ENCODE measurements around the gene PLEKHA4.

PLEKHA4 gene

DNA sequence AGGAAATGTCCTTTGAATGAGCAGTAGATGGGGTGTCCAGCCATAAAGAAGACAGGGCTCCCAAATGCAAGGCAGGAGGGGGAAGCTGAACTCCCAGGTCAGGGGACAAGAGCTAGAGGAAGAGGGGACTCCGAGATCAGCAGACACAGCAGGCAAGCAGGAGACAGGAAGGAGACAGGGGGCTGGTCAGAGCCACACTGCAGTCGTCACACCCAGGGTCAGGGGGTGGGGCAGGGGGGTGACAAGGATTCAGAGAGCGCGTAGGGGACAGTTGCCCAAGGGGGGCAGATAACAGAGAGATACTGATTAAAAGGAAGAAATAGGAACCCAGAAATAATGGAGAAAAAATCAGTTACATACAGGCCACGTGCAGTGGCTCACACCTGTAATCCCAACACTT is 35.4 kb downstream of the PLEKHA4 start:
- no peak for DNase-seq (ENCODE audit: low read depth in 1 of 2, low spot score in 1 of 2)

DNA sequence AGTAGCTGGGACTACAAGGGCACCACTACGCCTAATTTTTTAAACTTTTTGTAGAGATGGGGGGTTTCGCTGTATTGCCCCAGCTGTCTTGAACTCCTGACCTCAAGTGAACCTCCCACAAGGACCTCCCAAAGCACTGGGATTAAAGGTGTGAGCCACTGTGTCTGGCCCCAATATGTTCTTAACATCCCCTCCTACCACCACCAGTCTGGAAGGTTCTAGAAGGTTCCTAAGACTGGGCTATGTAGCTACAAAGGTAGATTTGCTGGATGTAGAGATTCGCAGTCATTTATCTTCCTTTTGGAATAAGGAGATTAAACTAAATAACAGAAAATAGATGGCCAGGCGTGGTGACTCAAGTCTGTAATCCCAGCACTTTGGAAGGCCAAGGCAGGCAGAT is 37.5 kb downstream of the PLEKHA4 start:
- DNase-seq (ENCODE audit: low read depth in 1 of 2, low spot score in 1 of 2): no peak

DNA sequence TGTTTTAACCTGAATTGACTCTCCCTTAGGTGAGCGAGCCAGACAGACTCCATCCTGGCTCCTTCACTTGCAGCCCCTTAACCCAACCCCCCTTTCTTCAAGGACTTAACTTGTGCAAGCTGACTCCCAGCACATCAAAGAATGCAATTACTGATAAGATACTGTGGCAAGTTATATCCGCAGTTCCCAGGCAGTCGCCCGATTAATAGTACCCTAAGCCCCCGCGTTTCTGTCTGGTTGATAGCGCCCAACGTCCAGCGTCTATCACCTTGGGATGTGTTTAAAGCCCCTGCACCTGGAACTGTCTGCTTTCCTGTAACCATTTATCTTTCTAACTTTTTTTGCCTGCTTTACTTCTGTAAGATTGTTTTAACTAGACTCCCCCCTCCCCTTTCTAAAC is 38.3 kb downstream of the PLEKHA4 start:
- DNase-seq (ENCODE audit: low read depth in 1 of 2, low spot score in 1 of 2): no peak

DNA sequence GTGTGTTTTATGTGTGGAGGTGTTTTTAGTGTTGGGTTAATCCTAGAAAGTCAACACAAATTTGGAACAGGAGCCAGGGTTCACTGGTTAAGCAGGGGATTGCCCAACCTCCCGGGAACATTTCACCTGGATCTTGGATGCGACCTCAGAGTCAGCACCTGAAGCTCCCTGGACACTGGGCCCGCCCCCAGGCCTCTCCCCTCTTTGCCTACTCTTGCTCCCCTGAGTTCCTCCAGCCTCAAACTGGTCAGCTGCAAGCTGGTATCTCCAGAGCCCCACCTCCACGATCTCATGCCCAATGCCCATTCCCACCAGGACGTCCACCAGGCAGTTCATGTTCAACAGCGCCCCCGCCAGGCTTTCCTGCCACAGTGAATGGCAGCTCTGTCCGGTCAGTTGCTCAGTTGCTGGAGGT is 41.8 kb downstream of the PLEKHA4 start:
- DNase-seq (ENCODE audit: low read depth in 1 of 2, low spot score in 1 of 2): no peak

DNA sequence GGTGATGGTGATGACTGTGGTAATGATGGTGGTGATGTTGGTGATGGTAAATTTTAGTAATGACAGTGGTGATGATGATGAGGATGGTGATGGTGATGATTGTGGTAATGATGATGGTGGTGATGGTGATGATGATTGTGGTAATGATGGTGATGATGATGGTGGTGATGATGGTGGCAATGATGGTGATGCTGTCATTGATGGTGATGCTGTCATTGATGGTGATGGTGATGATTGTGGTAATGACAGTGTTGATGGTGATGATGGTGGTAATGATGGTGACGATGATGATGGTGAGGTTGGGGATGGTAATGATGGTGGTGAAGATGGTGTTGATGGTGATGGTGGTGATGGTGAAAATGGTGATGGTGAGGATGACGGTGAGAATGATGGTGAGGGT is 45.9 kb downstream of the PLEKHA4 start:
- DNase-seq (ENCODE audit: low read depth in 1 of 2, low spot score in 1 of 2): no peak

DNA sequence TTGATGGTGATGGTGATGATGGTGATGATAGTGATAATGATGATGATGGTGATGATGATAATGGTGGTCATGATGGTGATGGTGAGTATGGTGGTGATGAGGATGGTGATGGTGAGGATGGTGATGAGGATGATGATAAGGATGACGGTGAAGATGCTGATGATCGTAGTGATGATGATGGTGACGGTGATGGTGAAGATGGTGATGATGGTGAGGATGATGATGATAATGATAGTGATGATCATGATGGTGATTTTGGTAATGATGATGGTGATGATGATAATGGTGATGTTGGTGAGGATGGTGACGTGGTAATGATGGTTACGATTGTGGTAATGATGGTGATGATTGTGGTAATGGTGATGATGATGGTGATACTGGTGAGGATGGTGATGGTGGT is 46.8 kb downstream of the PLEKHA4 start:
- DNase-seq (ENCODE audit: low read depth in 1 of 2, low spot score in 1 of 2): no peak

DNA sequence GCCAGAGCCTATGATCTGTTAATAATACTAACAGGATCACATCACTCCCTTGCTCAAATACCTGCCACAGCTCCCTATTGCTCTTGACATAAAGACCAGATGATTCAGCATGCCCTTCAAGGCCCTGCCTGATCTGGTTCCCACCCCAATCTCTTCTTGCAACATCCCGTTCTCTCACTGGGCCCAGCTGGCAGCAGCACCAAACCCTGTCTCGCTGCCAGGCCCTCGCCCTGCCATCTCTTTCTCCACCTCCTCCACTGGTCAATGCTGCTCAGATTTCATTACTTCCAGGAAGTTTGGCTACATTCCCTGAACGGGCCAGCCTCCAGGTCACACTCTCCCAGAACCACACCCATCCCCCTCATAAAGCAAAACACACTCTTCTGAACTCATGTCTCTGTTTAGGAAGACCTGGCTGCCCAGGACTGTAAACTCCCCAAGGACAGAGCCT is 49.0 kb downstream of the PLEKHA4 start:
- no peak for DNase-seq (ENCODE audit: low read depth in 1 of 2, low spot score in 1 of 2)

DNA sequence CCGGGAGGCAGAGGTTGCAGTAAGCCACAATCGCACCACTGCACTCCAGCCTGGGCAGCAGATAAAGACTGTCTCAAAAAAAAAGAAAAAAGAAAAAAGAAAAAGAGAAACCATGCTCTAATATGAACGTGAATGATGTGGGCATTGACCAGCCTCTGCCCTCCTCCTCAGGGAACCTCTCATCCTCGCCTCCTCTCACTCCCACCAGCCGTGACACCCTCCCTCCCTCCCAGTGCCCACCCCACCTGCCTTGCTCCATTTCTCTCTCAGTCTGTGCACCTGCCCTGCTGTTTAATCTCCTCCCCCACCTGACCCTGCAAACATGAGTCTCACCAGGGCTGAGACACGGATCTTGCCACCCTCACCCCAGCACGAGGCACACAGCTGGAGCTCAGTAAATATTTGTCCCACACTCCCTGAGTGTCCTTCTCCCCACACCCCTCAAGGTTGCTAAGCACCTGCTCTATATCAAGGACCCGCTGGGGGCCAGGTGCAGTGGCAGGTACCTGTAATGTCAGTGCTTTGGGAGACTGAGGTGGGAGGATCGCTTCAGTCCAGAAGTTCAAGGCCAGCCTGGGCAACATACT is 50.1 kb downstream of the PLEKHA4 start:
- no peak for DNase-seq (ENCODE audit: low read depth in 1 of 2, low spot score in 1 of 2)

DNA sequence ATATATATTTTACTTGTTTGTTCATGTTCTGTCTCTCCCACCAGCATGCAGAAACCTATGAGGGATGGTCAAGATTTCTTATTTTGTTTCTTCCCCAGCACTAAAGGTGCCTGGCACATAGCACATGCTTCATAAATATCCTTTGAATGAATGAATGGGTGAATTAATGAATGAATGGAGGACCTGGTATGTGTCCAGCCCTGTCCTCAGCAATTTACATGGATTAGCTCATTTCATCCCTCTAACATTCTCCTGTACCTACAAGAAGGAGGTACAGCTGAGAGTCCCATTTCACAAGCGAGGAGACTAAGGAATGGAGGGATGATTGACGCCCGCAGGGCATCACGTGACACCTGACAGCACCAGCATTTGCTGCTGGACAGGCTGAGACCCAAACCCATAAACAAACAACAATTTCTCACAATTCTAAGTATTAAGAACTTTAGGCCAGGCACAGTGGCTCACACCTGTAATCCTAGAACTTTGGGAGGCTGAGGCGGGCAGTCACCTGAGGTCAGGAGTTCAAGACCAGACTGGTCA is 50.8 kb downstream of the PLEKHA4 start:
- no peak for DNase-seq (ENCODE audit: low read depth in 1 of 2, low spot score in 1 of 2)

DNA sequence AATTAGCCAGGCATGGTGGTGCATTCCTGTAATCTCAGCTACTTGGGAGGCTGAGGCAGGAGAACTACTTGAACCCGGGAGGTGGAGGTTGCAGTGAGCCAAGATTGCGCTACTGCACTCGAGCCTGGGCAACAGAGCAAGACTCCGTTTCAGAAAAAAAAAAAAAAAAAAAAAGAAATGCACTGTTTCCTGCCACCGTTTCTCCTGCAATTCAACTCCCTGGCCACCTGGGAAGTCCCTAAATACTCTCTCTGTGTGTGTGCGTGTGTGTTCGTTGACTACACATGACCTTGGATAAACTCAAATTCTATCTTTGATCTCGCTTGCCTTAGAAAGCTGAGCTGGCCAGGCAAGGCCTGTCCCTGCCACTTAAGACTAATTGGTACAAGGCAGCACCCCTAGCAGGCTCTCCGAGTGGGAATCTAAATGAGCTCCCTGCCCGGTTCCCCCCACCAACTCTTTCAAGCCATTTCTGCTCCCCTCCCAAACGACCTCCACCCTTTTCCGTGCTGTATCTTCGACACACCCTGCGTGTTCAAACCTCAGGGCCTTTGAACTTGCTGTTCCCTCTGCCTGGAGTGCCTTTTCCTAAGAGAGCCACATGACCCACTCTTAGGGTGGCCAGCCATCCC is 52.4 kb downstream of the PLEKHA4 start:
- DNase-seq (ENCODE audit: low read depth in 1 of 2, low spot score in 1 of 2): no peak

DNA sequence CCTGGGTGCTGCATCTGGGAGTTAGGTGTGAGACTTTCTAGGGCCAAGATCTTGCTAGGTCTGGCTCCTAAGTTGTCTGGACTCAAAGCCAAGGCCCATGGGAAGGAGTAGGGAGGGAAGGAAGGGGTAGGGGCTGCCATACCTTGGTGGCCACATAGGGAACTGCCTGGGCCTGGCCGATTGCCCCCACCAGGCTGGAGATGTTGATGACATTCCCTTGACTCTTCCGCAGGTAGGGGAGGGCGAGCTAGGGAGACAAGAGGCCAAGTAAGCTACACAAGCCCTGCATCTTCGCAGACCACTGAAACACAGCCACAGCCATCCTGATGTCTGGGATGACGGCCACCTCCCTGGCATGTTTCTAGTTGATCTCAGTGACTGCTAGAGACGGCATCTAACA is 53.5 kb downstream of the PLEKHA4 start:
- DNase-seq (ENCODE audit: low read depth in 1 of 2, low spot score in 1 of 2): no peak

DNA sequence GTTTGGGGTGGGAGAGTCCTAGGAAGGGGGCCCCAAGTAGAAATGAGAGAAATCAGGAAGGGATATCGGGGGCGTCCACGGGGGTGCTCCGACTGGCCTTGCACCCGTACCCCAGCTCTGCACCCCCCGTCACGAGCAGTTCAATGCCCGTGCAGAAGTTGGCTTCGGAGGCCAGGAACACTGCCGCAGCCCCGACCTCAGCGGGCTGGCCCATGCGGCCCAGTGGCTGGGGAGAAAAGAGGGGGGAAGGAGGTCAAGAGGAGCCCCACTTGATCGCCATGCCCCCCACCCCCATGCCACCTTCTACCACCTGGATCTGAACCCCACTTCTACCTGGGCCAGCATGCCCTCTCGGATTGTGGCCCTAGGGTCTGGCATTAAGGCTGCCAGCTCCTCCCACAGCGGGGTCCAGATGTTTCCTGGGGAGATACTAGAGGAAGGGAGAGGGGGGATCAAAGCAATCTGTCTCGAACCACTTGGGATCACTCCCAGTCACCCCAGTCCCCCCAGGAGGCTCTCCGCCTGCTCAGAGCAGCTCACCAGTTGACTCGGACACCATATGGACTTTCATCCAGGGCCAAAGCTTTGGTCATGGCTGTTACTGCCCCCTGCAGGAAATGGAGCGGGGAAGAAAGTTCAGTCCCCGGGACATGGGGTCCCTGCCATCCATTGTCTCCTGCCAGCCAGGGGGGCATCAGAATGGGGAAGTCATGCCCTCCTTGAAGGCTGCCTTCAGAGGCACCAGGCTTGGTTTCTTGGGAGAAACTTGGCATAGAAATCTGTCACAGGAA is 55.1 kb downstream of the PLEKHA4 start:
- no peak for DNase-seq (ENCODE audit: low read depth in 1 of 2, low spot score in 1 of 2)

DNA sequence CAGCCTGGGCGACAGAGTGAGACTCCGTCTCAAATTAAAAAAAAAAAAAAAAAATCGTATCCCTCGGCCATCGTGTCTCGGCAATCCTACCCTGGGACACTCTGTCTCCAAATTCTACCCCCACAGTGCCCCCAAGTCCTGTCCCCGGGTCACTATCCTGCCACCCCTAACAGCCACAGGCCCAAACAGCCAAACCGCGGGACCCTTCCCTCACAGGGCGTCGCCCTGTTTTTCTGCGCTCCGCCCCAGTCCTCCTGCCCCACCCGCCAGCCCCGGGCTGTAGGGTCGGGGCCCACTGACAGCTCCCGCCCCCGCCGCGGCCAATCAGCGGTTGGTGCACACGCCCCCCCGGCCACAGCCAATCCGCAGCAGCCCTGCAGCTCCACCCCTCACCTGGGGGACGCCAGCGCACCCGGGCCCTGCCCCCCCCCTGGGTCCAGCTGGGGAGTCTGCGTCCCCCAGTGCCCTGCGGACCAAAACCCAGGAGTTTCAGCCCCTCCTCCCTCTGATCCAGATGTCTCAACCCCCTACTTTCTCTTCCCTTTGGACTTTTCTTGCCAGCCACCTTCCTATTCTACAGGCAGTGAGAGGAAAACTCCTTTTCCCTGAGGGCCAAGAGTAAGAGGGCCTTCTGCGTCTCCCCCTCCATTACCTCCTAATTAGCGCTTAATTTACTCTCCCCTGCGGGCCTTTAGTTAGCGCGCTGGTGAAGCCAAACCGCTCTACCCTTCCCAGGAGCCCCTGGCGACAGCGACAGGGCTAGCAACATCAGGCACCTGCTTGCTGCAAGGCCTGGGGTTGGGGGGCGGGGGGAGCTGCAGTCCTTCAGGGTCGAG is 56.1 kb downstream of the PLEKHA4 start:
- peak in 1 of 2 donors; percentile 48 for DNase-seq (ENCODE audit: low read depth in 1 of 2, low spot score in 1 of 2)

DNA sequence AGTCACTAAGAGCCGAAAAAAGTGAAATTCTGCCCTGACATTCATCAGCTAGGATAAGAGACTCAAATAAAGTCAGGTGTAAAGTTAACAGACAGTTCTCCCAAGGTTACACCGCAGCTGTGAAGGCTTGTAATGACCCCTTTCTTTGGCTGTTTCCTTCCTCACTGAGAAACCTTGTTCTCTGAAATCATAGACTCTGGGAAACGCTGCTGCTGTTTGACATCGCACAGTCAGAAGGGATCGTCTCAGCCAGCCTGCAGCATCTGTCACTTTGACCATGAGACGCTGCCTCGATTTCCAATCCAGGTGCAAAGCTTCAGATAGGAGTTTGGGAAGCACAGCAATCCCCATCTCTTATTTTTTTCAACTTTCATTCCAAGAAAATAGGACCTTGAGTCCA is 58.3 kb downstream of the PLEKHA4 start:
- no peak for DNase-seq (ENCODE audit: low read depth in 1 of 2, low spot score in 1 of 2)

DNA sequence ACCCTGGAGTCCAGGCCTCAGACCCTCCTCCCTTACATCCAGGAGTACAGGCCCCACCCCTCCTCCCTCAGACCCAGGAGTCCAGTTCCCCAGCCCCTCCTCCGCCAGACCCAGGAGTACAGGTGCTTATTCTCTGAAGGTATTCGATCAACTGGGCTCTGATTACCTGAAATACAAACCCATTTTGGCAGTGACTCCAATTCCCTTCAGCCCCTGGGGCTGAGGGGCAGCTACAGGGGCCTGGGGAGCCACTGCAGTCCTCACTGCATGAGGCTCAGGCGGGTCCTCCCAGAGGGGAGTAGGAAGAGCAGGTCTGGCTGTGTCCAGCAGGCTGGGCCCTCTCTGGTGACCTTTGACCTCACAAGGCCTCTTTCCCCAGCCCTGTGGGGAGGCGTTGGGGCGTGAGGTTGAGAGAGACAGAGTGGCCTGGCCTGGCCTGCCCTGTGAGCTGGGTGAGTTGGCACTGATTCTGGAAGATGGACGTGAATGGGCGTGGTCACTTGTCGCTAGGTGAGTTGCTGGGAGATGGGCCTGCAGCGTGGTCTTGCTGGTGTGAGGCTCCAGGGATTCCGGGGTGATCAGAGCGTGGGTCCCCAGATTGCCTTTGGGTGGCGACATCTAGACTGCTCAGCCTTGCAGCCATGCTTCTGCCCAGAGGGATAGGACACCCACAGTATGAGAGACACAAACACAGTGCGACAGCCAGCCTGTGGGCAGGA is 60.7 kb downstream of the PLEKHA4 start:
- no peak for DNase-seq (ENCODE audit: low read depth in 1 of 2, low spot score in 1 of 2)

DNA sequence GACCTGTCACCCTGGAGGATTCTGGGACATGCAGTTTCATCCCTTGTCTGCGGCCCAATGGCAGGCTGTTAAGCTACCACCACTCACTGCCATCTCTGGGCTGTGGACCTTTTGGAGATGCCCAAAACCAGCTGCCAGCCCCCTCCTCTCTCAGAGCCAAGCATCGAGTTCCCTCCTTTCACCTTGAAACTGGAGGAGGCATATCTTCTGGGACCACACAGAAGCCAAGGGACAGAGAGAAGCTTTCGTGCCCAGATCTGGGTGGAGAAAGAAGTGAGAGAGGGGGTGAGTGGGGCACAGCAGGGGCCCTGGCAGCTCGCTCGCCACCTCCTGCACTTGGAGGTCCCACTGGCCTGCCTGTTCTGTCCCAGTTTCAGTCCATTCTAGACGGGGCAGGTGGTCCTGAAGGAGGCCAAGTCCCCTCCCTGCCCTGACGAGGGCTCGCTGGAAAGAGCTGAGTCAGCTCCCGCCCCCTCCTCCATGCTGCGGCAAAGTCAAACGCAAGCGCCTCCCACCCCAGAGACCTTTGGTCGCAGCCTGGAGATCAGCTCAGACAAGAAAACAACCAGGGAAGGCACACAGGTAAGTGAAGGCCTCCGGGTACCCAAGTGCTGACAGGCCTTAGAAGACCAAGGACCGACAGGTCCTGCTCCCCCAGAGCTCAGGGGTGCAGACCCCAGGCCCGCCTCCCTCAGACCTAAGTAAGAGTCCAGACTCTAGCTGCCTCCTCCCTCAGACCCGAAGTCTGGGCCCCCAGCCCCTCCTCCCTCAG is 61.4 kb downstream of the PLEKHA4 start:
- DNase-seq (ENCODE audit: low read depth in 1 of 2, low spot score in 1 of 2): no peak

DNA sequence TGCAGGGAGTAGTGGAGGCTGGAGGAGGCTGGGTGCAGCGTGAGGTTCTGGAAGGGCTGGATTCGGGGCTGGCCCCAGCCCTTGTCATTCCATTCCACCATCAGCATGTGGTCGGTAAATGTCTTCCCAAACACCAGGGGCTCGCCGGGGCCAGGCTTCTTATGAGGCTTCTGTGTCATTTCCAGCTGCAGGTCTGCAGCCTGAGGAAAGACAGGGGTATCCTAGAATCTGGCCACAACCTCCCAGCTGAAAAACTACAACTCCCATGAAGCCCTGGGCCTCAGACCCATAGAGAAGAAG is 61.9 kb downstream of the PLEKHA4 start:
- DNase-seq (ENCODE audit: low read depth in 1 of 2, low spot score in 1 of 2): no peak

DNA sequence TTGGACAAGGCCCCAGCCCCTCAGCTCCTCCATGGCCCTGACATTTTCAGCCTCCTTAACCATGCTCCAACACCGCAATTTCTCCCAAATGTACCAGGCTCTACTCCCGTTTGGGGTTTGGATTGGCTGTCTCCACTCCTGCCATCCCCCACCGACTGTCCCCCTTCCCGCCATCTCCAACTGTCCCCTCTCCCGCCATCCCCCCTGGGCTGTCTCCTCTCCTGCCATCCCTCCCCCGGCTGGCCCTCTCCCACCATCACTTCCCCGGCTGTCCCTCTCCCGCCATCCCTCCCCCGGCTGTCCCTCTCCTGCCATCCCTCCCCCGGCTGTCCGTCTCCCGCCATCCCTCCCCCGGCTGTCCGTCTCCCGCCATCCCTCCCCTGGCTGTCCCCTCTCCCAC is 63.0 kb downstream of the PLEKHA4 start:
- DNase-seq (ENCODE audit: low read depth in 1 of 2, low spot score in 1 of 2): no peak

DNA sequence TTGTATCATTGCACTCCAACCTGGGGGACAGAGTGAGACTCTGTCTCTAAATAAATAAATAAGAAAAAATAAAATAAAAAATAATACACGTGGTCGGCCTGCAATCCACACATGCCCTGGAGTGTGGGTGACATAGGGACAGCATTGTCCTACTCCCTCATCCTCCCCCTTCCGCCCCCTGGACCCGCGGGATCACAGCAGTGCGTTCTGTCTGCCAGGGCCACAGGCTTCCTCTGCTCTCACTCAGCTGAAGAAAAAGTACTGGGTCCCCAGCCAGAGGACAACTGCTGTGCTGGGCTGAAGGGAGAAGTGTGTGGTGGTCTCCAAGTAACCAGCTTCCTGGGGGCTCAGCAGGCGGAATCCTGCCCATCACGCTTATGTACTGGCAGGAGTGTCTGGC is 63.9 kb downstream of the PLEKHA4 start:
- no peak for DNase-seq (ENCODE audit: low read depth in 1 of 2, low spot score in 1 of 2)

DNA sequence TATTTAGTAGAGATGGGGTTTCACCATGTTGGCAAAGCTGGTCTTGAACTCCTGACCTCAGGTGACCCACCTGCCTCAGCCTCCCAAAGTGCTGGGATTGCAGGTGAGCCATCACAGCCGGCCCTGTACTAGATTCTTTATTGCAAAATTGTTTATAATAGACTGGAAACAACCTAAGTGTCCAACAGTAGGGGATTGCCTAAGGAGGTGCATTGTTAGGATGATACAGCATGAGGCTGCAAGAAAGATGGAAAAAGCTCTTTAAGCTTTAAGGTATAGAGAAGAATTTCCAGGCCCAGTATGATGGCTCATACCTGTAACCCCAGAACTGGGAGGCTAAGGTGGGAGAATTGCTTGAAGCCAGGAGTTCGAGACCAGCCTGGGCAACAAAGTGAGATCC is 65.8 kb downstream of the PLEKHA4 start:
- no peak for DNase-seq (ENCODE audit: low read depth in 1 of 2, low spot score in 1 of 2)
